HG03521 (cell line): ENCODE measurements around the gene TGFBR3L.
"Not testable (repeated sequence)": the region's sequence is repeated elsewhere in the genome, so short reads cannot be mapped to it uniquely, and the experiment has no call there.

ENCODE experiments used
- ATAC-seq: cut with Tn5 transposase; IDR thresholded peaks from one replicate; pipeline ENCODE4 v1.9.1; 2021; ENCODE audit warnings: mild to moderate bottlenecking, moderate library complexity; ENCODE audit not compliant: unreplicated experiment

TGFBR3L gene

GRCh38 chr19:7947939-7948338 lies 33.3 kb downstream of the TGFBR3L start:
- ATAC-seq = no peak

GRCh38 chr19:7953060-7953459 lies 38.4 kb downstream of the TGFBR3L start:
- no peak for ATAC-seq

GRCh38 chr19:7953576-7953975 lies 38.9 kb downstream of the TGFBR3L start:
- ATAC-seq = no peak

- ATAC-seq = no peak
These were observed 41.1 kb downstream of the TGFBR3L start for GRCh38 chr19:7955696-7956095.

- no peak for ATAC-seq
These were observed 44.6 kb downstream of the TGFBR3L start for GRCh38 chr19:7959211-7959610.

- not testable (repeated sequence) for ATAC-seq
These were observed 46.5 kb downstream of the TGFBR3L start for GRCh38 chr19:7961082-7961481.

- no peak for ATAC-seq
These were observed 47.4 kb downstream of the TGFBR3L start for GRCh38 chr19:7961920-7962626.

- no peak for ATAC-seq
These were observed 48.1 kb downstream of the TGFBR3L start for GRCh38 chr19:7962644-7963268.

GRCh38 chr19:7963566-7963965 lies 48.9 kb downstream of the TGFBR3L start:
- ATAC-seq = no peak

GRCh38 chr19:7965259-7965841 lies 50.7 kb downstream of the TGFBR3L start:
- ATAC-seq = no peak

- ATAC-seq = no peak
These were observed 51.5 kb downstream of the TGFBR3L start for GRCh38 chr19:7965921-7966665.

GRCh38 chr19:7968008-7968795 lies 53.6 kb downstream of the TGFBR3L start:
- no peak for ATAC-seq
